DOHH2 (cell line): ENCODE results near the gene PIAS1.

ENCODE experiments used
- CTCF ChIP-seq: fragments of 200-600 bp; sonication (generic); IDR thresholded peaks from one replicate; pipeline ENCODE4 v1.5.1; 2014; ENCODE audit warnings: antibody characterized with exemption, mild to moderate bottlenecking, low read depth, low read length; ENCODE audit not compliant: poor library complexity, severe bottlenecking
- EZH2phosphoT487 ChIP-seq: fragments of 200-600 bp; sonication (generic); IDR thresholded peaks from 2 replicates; pipeline ENCODE4 v1.6.1; 2017; ENCODE audit warnings: borderline replicate concordance, mild to moderate bottlenecking, antibody characterized with exemption, low read length, moderate library complexity, mixed read lengths

- TF ChIP-seq CTCF (no peak), EZH2phosphoT487 (no peak)
Measured at GRCh38 chr15:68232449-68232848, 178.3 kb downstream of the PIAS1 start.
